ENCODE data around the gene EFNA5. TPM values are rescaled to one million over a fixed set of nuclear protein-coding genes. Genes with fewer than 3 reads are reported as not detected.

EFNA5 gene
- total and polyA plus RNA-seq, 10 of the 15 experiments (the other 5 are each of a cell fraction or from before 2014, with no cell fraction given) = 0.19 to 12.6 (median 3.9) TPM

GRCh38 chr5:107532169-107532878 lies 138.4 kb downstream of the EFNA5 start:
- WGBS (ENCODE audit: insufficient coverage, insufficient replicate concordance, low lambda C conversion rate, missing lambda C conversion rate) = 71% methylated on average over 10 of the region's 10 CpGs
- Histone ChIP-seq H3K9ac (ENCODE audit: control insufficient read depth, insufficient read depth, low read length) (no peak overlapping the region), H3K4me3 (no peak overlapping the region), H3K4me2 (ENCODE audit: control insufficient read depth, insufficient read depth) (no peak overlapping the region), H3K27ac (ENCODE audit: control insufficient read depth, insufficient read depth) (no peak overlapping the region), H3K27me3 (replicated peaks in 1 of 2; ENCODE audit: control insufficient read depth in 2 of 2, insufficient read depth in 2 of 2, low read length in 1 of 2) (no peaks in the 10 kb centered on the region), H2AFZ (ENCODE audit: control insufficient read depth, low read depth, low read length) (no peak overlapping the region), H3K4me1 (ENCODE audit: control insufficient read depth, insufficient read depth, low read length) (no peaks in the 10 kb centered on the region), H3K79me2 (ENCODE audit: control insufficient read depth, insufficient read depth, low read length) (peaks cover 3% of the 10 kb centered on the region), H3K9me3 (replicated peaks; ENCODE audit: control insufficient read depth, insufficient read depth, low read length) (no peaks in the 10 kb centered on the region), H4K20me1 (ENCODE audit: control insufficient read depth, insufficient read depth) (no peaks in the 10 kb centered on the region), H3K36me3 (ENCODE audit: control insufficient read depth in 2 of 2, insufficient read depth in 2 of 2, low read length in 1 of 2) (no peaks in the 10 kb centered on the region)
- ChIA-PET RAD21 (ENCODE audit: unreplicated experiment) (no interaction called here), POLR2A (no interaction called here), CTCF (no interaction called here), SMC1A (ENCODE audit: uncharacterized antibody, unreplicated experiment) (interaction anchor here (0.6 to 4.9 kb wide), 2 partner anchors 19 to 36 kb away, joined by 3 to 18 read pairs; no protein-coding TSS in a partner anchor)
- intact Hi-C loops (cut with micrococcal nuclease; ENCODE audit: unreplicated experiment) (no loop called here), in situ Hi-C loops (cut with MboI) (no loop called here)
- no peak for ATAC-seq
- no peak for DNase-seq (ENCODE audit: low read depth, low spot score)
- TF ChIP-seq GABPA (IDR thresholded peaks at IDR 0.05; ENCODE audit: low read depth) (no peak), BCL11A (IDR thresholded peaks at IDR 0.05; ENCODE audit: low read depth, low read length) (no peak), ASH2L (IDR thresholded peaks at IDR 0.05; ENCODE audit: borderline replicate concordance, low read depth) (no peak)
- TF ChIP-seq, protein P1, sequence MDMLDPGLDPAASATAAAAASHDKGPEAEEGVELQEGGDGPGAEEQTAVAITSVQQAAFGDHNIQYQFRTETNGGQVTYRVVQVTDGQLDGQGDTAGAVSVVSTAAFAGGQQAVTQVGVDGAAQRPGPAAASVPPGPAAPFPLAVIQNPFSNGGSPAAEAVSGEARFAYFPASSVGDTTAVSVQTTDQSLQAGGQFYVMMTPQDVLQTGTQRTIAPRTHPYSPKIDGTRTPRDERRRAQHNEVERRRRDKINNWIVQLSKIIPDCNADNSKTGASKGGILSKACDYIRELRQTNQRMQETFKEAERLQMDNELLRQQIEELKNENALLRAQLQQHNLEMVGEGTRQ (IDR thresholded peaks at IDR 0.05; ENCODE audit: borderline replicate concordance, low read depth, low read length) = no peak
- TF ChIP-seq, protein P2, sequence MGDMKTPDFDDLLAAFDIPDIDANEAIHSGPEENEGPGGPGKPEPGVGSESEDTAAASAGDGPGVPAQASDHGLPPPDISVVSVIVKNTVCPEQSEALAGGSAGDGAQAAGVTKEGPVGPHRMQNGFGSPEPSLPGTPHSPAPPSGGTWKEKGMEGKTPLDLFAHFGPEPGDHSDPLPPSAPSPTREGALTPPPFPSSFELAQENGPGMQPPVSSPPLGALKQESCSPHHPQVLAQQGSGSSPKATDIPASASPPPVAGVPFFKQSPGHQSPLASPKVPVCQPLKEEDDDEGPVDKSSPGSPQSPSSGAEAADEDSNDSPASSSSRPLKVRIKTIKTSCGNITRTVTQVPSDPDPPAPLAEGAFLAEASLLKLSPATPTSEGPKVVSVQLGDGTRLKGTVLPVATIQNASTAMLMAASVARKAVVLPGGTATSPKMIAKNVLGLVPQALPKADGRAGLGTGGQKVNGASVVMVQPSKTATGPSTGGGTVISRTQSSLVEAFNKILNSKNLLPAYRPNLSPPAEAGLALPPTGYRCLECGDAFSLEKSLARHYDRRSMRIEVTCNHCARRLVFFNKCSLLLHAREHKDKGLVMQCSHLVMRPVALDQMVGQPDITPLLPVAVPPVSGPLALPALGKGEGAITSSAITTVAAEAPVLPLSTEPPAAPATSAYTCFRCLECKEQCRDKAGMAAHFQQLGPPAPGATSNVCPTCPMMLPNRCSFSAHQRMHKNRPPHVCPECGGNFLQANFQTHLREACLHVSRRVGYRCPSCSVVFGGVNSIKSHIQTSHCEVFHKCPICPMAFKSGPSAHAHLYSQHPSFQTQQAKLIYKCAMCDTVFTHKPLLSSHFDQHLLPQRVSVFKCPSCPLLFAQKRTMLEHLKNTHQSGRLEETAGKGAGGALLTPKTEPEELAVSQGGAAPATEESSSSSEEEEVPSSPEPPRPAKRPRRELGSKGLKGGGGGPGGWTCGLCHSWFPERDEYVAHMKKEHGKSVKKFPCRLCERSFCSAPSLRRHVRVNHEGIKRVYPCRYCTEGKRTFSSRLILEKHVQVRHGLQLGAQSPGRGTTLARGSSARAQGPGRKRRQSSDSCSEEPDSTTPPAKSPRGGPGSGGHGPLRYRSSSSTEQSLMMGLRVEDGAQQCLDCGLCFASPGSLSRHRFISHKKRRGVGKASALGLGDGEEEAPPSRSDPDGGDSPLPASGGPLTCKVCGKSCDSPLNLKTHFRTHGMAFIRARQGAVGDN (IDR thresholded peaks at IDR 0.05) = no peak
- no TSS peak for BruUV-seq (replicated peaks)
- FAIRE-seq = no peak
